Activated naive CD4-positive, alpha-beta T cell (primary cell): Measurements from ENCODE around the gene OR2A14.
"Not testable (repeated sequence)": the region's sequence is repeated elsewhere in the genome, so short reads cannot be mapped to it uniquely, and the experiment has no call there.

Source experiments
- DNase-seq, 4 experiments: peaks; one replicate each; lab custom pipeline; 2025; lab: John Stamatoyannopoulos, UW

OR2A14 gene

GRCh38 chr7:144158861-144159260, 35.9 kb downstream of the OR2A14 start:
- DNase-seq: no peak

- DNase-seq: no peak
Measured at GRCh38 chr7:144164784-144165183, 41.8 kb downstream of the OR2A14 start.

DNA sequence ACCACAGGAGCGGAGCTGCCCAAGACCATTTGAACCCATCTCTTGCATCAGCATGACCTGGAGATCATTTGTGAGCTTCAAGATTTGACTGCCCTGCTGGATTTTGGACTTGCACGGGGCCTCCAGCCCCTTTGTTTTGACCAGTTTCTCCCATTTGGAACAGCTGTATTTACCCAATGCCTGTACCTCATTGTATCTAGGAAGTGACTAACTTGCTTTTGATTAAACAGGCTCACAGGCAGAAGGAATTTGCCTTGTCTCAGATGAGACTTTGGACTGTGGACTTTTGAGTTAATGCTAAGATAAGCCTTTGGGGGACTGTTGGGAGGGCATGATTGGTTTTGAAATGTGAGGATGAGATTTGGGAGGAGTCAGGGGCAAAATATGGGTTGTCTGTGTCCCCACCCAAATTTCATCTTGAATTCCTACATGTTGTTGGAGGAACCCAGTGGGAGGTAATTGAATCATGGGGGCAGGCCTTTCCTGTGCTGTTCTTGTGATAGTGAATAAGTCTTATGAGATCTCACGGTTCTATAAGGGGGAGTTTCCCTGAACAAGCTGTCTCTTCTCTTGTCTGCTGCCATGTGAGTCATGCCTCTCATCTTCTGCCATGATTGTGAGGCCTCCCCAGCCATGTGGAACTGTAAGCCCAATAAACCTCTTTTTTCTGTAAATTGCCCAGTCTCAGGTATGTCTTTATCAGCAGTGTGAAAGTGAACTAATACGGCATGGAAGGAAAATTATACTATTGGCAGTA, 48.8 kb downstream of the OR2A14 start:
- DNase-seq: not testable (repeated sequence)

GRCh38 chr7:144174613-144175012, 51.6 kb downstream of the OR2A14 start:
- no peak for DNase-seq

DNA sequence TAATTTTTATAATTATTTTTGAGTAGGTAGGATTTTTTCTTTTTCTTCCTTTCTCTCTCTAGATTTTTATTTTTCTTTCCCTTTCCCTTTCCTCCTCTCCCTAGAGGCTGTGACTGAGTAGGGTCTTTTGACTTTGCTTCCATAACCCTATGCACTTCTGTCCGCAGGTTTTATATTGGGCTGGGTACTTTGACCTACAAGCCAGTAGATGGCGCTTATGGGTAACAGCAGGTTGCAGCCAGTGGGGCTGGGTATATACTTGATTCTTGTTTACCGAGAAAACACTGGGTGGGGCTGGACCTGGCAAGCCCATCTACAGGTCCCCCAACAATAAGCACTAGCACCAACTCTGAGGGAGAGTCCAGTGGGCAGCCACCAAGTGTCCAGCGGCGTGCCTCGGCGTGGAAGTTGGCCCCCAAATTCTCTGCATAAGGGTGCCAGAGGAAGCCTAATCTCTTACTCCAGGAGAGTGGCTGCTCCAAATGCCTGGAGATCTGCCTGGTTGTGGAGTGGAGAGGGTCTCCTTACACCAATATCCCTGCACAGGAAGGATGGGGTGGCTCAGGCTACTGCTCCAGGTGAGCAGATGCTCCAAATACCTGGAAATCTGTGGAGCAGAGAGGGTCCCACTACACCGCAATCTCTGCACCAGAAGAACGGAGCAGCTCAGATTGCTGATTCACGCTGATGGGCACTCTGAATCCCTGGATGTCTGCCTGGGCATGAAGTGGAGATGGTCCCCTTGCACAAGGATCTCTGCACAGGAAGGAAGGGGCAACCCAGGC, 55.6 kb downstream of the OR2A14 start:
- not testable (repeated sequence) for DNase-seq

DNA sequence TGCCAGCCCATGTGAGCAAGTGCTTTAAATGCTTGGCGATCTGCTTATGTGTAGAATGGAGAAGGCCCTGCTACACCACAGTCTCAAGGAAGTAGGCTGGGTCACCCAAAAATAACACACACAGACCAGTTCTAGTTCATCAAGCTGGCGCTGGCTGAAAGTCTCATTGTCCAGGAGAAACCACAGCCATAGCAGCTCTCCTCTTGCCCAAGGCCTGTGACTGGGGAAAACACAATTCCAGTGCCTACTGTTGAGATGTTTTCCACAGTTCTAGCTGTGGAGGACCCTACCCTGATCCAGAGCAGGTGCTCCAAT, 56.1 kb downstream of the OR2A14 start:
- DNase-seq: not testable (repeated sequence)
